HPDE6-E6E7 (cell line): ENCODE data around the gene KLF6.

Experiments used
- DNase-seq: peaks from one replicate; pipeline ENCODE4 v3.0.0; 2011; ENCODE audit warnings: missing footprints; ENCODE audit errors: extremely low spot score

Gene KLF6

GRCh38 chr10:3811291-3811870, 26.4 kb upstream of the KLF6 start:
- DNase-seq = peak; percentile 21

GRCh38 chr10:3808689-3809199, 23.7 kb upstream of the KLF6 start:
- no peak for DNase-seq

- no peak for DNase-seq
Observed at GRCh38 chr10:3807928-3808496, 23.0 kb upstream of the KLF6 start.

GRCh38 chr10:3807211-3807927, 22.4 kb upstream of the KLF6 start:
- no peak for DNase-seq

- no peak for DNase-seq
Observed at GRCh38 chr10:3806603-3807002, 21.6 kb upstream of the KLF6 start.

- no peak for DNase-seq
Observed at GRCh38 chr10:3805791-3806461, 20.9 kb upstream of the KLF6 start.

GRCh38 chr10:3805201-3805790, 20.3 kb upstream of the KLF6 start:
- DNase-seq = no peak

- DNase-seq = no peak
Observed at GRCh38 chr10:3803927-3804741, 19.1 kb upstream of the KLF6 start.

GRCh38 chr10:3803295-3803926, 18.4 kb upstream of the KLF6 start:
- DNase-seq = no peak

- no peak for DNase-seq
Observed at GRCh38 chr10:3802526-3803265, 17.7 kb upstream of the KLF6 start.

- no peak for DNase-seq
Observed at GRCh38 chr10:3801558-3802192, 16.7 kb upstream of the KLF6 start.

GRCh38 chr10:3800586-3800985, 15.6 kb upstream of the KLF6 start:
- no peak for DNase-seq

- DNase-seq = no peak
Observed at GRCh38 chr10:3797750-3798149, 12.7 kb upstream of the KLF6 start.

GRCh38 chr10:3793553-3793952, 8.5 kb upstream of the KLF6 start:
- no peak for DNase-seq

- no peak for DNase-seq
Observed at GRCh38 chr10:3792710-3793219, 7.8 kb upstream of the KLF6 start.

- no peak for DNase-seq
Observed at GRCh38 chr10:3791974-3792633, 7.1 kb upstream of the KLF6 start.

- no peak for DNase-seq
Observed at GRCh38 chr10:3790858-3791257, 5.8 kb upstream of the KLF6 start.

GRCh38 chr10:3790272-3790671, 5.3 kb upstream of the KLF6 start:
- DNase-seq = no peak

GRCh38 chr10:3789621-3790020, 4.6 kb upstream of the KLF6 start:
- no peak for DNase-seq
